IPS-20b (cell line): Measurements from ENCODE around the gene WLS.

ENCODE experiments used
- H3K27ac ChIP-seq: one replicate; pipeline ENCODE4 v1.5.1; 2013; ENCODE audit warnings: low read length
- H3K27me3 ChIP-seq: 2 replicates; pipeline ENCODE4 v1.6.1; 2013; ENCODE audit warnings: mild to moderate bottlenecking, low read length, inconsistent platforms; ENCODE audit not compliant: insufficient read depth
- H3K36me3 ChIP-seq: 2 replicates; pipeline ENCODE4 v1.6.1; 2013; ENCODE audit warnings: low read depth, mild to moderate bottlenecking, inconsistent platforms, low read length, moderate library complexity; ENCODE audit not compliant: insufficient read depth
- H3K4me1 ChIP-seq: 2 replicates; pipeline ENCODE4 v1.6.1; 2013; ENCODE audit warnings: mild to moderate bottlenecking, control low read depth, inconsistent platforms, low read length, moderate library complexity; ENCODE audit not compliant: insufficient read depth
- H3K4me3 ChIP-seq: 2 replicates; pipeline ENCODE4 v1.5.1; 2013; ENCODE audit warnings: mild to moderate bottlenecking, low read length, inconsistent platforms
- H3K9ac ChIP-seq: 2 replicates; pipeline ENCODE4 v1.6.1; 2013; ENCODE audit warnings: low read depth, mild to moderate bottlenecking, inconsistent platforms, low read length, moderate library complexity
- H3K9me3 ChIP-seq: 2 replicates; pipeline ENCODE4 v1.6.1; 2013; ENCODE audit warnings: mild to moderate bottlenecking, low read depth, low read length, inconsistent platforms; ENCODE audit not compliant: insufficient read depth

WLS gene

GRCh38 chr1:68196676-68197075 lies 35.6 kb downstream of the WLS start:
- H3K27me3 ChIP-seq = no peaks in the 10 kb centered on the region
- peaks cover 10% of the 10 kb centered on the region; the same call in 1 of the 2 replicates for H3K4me1 ChIP-seq
- no peak overlapping the region for H3K9ac ChIP-seq
- no peak overlapping the region for H3K27ac ChIP-seq
- H3K4me3 ChIP-seq = no peak overlapping the region
- H3K9me3 ChIP-seq = no peaks in the 10 kb centered on the region
- no peaks in the 10 kb centered on the region for H3K36me3 ChIP-seq

- H3K4me1 ChIP-seq = no peaks in the 10 kb centered on the region
- no peak overlapping the region for H3K4me3 ChIP-seq
- H3K36me3 ChIP-seq = no peaks in the 10 kb centered on the region
- no peaks in the 10 kb centered on the region for H3K9me3 ChIP-seq
- H3K27ac ChIP-seq = no peak overlapping the region
- no peak overlapping the region for H3K9ac ChIP-seq
- H3K27me3 ChIP-seq = no peaks in the 10 kb centered on the region
Observed at GRCh38 chr1:68191717-68192116, 40.6 kb downstream of the WLS start.

DNA sequence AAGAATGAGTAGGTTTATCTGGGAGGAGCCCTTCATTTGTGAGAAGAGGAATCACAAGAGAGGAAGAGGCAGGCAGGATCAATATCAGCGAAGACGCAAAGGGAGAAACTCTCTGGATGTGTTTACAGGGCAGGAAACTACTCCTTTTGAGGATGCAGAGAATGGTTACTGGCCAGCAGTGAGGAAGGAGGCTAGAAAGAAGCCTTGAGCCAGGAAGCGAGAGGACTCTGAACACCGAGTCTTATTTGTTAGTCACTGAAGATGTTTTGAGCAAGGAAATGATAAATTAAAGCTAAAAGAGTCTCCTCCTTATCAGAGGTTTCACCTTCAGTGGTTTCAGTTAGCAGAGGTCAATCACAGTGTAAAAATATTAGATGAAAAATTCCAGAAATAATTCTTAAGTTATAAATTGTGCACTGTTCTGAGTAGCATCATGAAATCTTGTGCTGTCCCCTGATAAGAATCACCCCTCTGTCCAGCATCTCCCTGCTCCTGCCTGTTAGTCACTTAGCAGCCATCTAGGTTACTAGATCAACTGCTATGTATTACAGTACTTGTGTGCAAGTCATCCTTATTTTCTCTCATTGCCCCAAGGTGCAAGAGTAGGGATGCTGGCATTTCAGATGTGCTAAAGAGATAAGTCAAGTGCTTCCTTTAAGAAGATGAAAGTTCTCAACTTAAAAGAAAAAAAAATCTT lies 43.5 kb downstream of the WLS start:
- Histone ChIP-seq H3K9me3 (no peaks in the 10 kb centered on the region; the same call in 1 of the 2 replicates), H3K27ac (no peak overlapping the region), H3K4me1 (no peaks in the 10 kb centered on the region), H3K27me3 (no peaks in the 10 kb centered on the region), H3K4me3 (no peak overlapping the region), H3K36me3 (no peaks in the 10 kb centered on the region), H3K9ac (no peak overlapping the region)

DNA sequence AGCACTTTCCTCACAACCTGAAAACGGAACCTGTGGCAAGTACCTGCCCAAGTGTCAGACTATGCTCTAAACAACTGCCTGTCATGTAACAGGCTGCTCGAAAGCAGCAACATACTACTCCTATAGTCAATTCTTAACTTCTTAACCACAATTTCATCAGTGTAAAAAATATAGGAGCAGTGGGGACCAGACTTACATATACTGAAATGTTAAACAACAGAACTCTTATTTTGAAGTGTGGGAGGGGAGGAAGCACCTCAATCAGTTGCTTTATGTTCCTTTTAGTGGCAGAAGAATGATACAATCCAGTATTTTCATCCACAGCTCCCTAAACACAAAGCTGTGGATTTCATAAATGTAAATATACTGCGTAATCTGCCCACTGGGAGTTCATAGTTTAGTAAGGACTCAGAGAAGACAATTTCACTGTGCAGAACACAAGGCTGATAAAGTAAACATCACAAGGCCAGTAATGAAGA lies 44.2 kb downstream of the WLS start:
- no peaks in the 10 kb centered on the region for H3K27me3 ChIP-seq
- no peaks in the 10 kb centered on the region; the same call in 1 of the 2 replicates for H3K9me3 ChIP-seq
- H3K36me3 ChIP-seq = no peaks in the 10 kb centered on the region
- no peak overlapping the region for H3K4me3 ChIP-seq
- no peak overlapping the region for H3K9ac ChIP-seq
- no peak overlapping the region for H3K27ac ChIP-seq
- no peaks in the 10 kb centered on the region for H3K4me1 ChIP-seq

DNA sequence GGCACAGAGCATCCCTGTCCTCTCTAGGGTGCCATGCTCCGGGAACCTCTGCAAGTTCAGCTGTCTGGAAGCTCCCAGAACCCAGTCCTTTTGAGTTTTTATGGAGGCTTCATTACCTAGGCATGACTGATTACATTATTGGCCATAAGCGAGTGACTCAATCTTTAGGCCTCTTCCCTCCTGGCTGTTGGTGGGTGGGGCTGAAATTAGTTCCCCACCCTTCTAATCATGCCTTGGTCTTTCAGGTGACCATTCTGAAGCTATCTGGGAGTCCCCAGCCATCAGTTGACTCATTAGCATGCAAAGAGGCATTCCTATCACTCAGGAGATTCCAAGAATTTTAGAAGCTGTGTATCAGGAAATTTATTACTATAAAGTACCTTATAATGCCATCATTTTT lies 46.6 kb downstream of the WLS start:
- Histone ChIP-seq H3K4me1 (no peaks in the 10 kb centered on the region), H3K9me3 (no peaks in the 10 kb centered on the region; the same call in 1 of the 2 replicates), H3K4me3 (no peak overlapping the region), H3K27ac (no peak overlapping the region), H3K9ac (no peak overlapping the region), H3K27me3 (no peaks in the 10 kb centered on the region), H3K36me3 (no peaks in the 10 kb centered on the region)

DNA sequence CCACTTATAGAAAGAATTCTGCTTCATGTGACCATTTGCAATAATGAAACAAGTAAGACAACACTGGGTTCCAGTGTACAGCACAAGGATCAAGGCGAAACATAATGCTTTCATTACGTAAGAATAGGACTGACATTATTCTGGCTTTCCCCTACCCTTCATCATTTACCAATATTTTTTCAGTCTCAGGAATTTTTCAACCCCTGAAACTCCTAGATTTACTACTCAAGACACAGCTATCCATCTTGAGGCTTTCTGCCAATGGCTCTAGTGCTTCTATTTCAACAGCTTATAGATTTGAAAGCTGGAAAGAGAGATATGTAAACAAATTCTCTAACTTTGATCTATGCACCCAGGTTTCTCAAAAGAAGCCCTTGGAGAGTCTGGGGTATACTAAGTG lies 48.4 kb downstream of the WLS start:
- no peaks in the 10 kb centered on the region; the same call in 1 of the 2 replicates for H3K9me3 ChIP-seq
- H3K4me1 ChIP-seq = no peaks in the 10 kb centered on the region
- H3K36me3 ChIP-seq = no peaks in the 10 kb centered on the region
- H3K27me3 ChIP-seq = no peaks in the 10 kb centered on the region
- H3K4me3 ChIP-seq = no peak overlapping the region
- H3K27ac ChIP-seq = no peak overlapping the region
- H3K9ac ChIP-seq = no peak overlapping the region

GRCh38 chr1:68181165-68181556 lies 51.2 kb downstream of the WLS start:
- Histone ChIP-seq H3K36me3 (no peaks in the 10 kb centered on the region), H3K4me3 (no peak overlapping the region), H3K4me1 (no peaks in the 10 kb centered on the region), H3K27me3 (no peaks in the 10 kb centered on the region), H3K27ac (no peak overlapping the region), H3K9me3 (no peaks in the 10 kb centered on the region; the same call in 1 of the 2 replicates), H3K9ac (no peak overlapping the region)

- no peak overlapping the region for H3K9ac ChIP-seq
- no peaks in the 10 kb centered on the region for H3K36me3 ChIP-seq
- no peaks in the 10 kb centered on the region for H3K27me3 ChIP-seq
- H3K4me3 ChIP-seq = no peak overlapping the region
- no peak overlapping the region for H3K27ac ChIP-seq
- H3K4me1 ChIP-seq = no peaks in the 10 kb centered on the region
- H3K9me3 ChIP-seq = no peaks in the 10 kb centered on the region; the same call in 1 of the 2 replicates
Observed at GRCh38 chr1:68180441-68181164, 51.7 kb downstream of the WLS start.

DNA sequence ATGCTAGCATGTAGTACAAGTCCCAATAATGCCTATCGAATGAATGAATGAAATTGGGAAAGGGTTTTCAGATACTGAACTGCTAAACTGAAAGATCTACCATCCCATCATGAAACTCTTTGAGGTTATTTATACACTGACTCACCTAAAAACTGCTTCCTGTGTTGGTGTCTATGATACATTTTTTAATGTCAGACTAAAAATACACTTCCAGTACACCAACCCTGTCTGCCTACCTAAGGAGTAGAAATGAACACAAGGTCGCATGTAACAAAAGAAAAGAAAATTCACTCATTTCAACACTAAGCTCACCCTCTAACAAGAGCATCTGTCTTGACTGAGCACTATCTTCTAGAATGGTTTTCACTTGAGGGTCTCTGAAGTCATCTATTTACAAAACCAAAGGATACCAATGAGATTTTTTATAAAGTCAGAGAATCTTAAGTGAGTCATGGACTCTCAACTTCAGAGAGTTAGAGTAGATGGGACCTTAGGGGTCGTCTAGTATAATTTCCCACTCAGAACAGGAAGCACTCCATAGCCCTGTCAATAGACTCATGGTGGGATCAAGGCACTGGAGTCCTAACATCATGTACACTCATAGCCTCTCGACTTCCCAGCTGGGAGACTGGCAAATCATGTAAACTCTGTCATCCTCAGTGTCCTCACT lies 53.4 kb downstream of the WLS start:
- Histone ChIP-seq H3K9me3 (no peaks in the 10 kb centered on the region), H3K9ac (no peak overlapping the region), H3K27ac (no peak overlapping the region), H3K27me3 (no peaks in the 10 kb centered on the region), H3K36me3 (no peaks in the 10 kb centered on the region), H3K4me3 (no peak overlapping the region), H3K4me1 (no peaks in the 10 kb centered on the region)

GRCh38 chr1:68175621-68176398 lies 56.5 kb downstream of the WLS start:
- Histone ChIP-seq H3K36me3 (no peaks in the 10 kb centered on the region), H3K9ac (no peak overlapping the region), H3K4me3 (no peak overlapping the region), H3K9me3 (no peaks in the 10 kb centered on the region), H3K27ac (no peak overlapping the region), H3K4me1 (no peaks in the 10 kb centered on the region), H3K27me3 (no peaks in the 10 kb centered on the region)

DNA sequence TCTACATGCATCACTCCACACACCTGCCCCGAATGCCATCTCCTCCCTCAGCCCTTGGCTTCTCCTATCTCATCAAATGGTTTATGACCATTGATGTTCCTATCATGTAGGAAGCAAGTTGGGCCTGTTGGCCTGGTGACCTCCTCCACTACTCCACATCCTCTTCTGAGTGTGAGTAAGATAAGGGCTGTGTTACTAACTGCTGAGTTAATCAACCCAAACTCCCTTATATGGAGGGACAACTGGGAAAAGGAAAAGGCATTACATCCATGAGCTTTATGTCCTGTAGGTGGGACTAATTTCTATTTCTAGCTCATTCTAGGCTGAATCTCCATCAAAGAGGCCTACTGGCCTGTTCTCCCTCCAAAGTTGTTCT lies 57.6 kb downstream of the WLS start:
- H3K4me1 ChIP-seq = no peaks in the 10 kb centered on the region
- H3K9me3 ChIP-seq = no peaks in the 10 kb centered on the region
- H3K4me3 ChIP-seq = no peak overlapping the region
- no peaks in the 10 kb centered on the region for H3K27me3 ChIP-seq
- H3K27ac ChIP-seq = no peak overlapping the region
- no peaks in the 10 kb centered on the region for H3K36me3 ChIP-seq
- H3K9ac ChIP-seq = no peak overlapping the region
